Measurements from ENCODE around the gene KRT1.

The KRT1 gene

GRCh38 chr12:52710730-52711129, 30.5 kb upstream of the KRT1 start:
- no peak for TF ChIP-seq JUND (IDR thresholded peaks at IDR 0.05; ENCODE audit: low read depth)
- no peak for DNase-seq (ENCODE audit: low read depth in 1 of 2, low spot score in 1 of 2)
- in situ Hi-C loops (cut with HindIII; ENCODE audit: low pct_unique_long_range_greater_than_20kb, low sequenced_read_pairs): no loop called here

GRCh38 chr12:52708010-52708409, 27.8 kb upstream of the KRT1 start:
- no peak for DNase-seq (ENCODE audit: low read depth in 1 of 2, low spot score in 1 of 2)
- TF ChIP-seq JUND (IDR thresholded peaks at IDR 0.05; ENCODE audit: low read depth): no peak
- in situ Hi-C loops (cut with HindIII; ENCODE audit: low pct_unique_long_range_greater_than_20kb, low sequenced_read_pairs): no loop called here

GRCh38 chr12:52704464-52704863, 24.3 kb upstream of the KRT1 start:
- DNase-seq (ENCODE audit: low read depth in 1 of 2, low spot score in 1 of 2): no peak
- TF ChIP-seq JUND (IDR thresholded peaks at IDR 0.05; ENCODE audit: low read depth): no peak
- in situ Hi-C loops (cut with HindIII; ENCODE audit: low pct_unique_long_range_greater_than_20kb, low sequenced_read_pairs): no loop called here

- no peak for TF ChIP-seq JUND (IDR thresholded peaks at IDR 0.05; ENCODE audit: low read depth)
- in situ Hi-C loops (cut with HindIII; ENCODE audit: low pct_unique_long_range_greater_than_20kb, low sequenced_read_pairs): no loop called here
Measured at GRCh38 chr12:52703878-52704277, 23.7 kb upstream of the KRT1 start.

GRCh38 chr12:52703424-52703823, 23.2 kb upstream of the KRT1 start, which contains the start of gene KRT77:
KRT77 (minus strand) TSS chr12:52703524; CDS start chr12:52703434, 90 bp downstream.
- no peak for TF ChIP-seq JUND (IDR thresholded peaks at IDR 0.05; ENCODE audit: low read depth)
- in situ Hi-C loops (cut with HindIII; ENCODE audit: low pct_unique_long_range_greater_than_20kb, low sequenced_read_pairs): no loop called here
- DNase-seq (ENCODE audit: low read depth in 1 of 2, low spot score in 1 of 2): no peak

More at GRCh38 chr12:52703878-52704277, 23.7 kb upstream of the KRT1 start:
- no peak for DNase-seq (ENCODE audit: low read depth in 1 of 2, low spot score in 1 of 2)

GRCh38 chr12:52702338-52702737, 22.1 kb upstream of the KRT1 start:
- no peak for DNase-seq (ENCODE audit: low read depth in 1 of 2, low spot score in 1 of 2)

GRCh38 chr12:52701281-52701680, 21.1 kb upstream of the KRT1 start:
- no peak for DNase-seq (ENCODE audit: low read depth in 1 of 2, low spot score in 1 of 2)
- TF ChIP-seq JUND (IDR thresholded peaks at IDR 0.05; ENCODE audit: low read depth): no peak
- in situ Hi-C loops (cut with HindIII; ENCODE audit: low pct_unique_long_range_greater_than_20kb, low sequenced_read_pairs): no loop called here

More at GRCh38 chr12:52702338-52702737, 22.1 kb upstream of the KRT1 start:
- in situ Hi-C loops (cut with HindIII; ENCODE audit: low pct_unique_long_range_greater_than_20kb, low sequenced_read_pairs): no loop called here
- TF ChIP-seq JUND (IDR thresholded peaks at IDR 0.05; ENCODE audit: low read depth): no peak

- in situ Hi-C loops (cut with HindIII; ENCODE audit: low pct_unique_long_range_greater_than_20kb, low sequenced_read_pairs): no loop called here
- DNase-seq (ENCODE audit: low read depth in 1 of 2, low spot score in 1 of 2): no peak
- TF ChIP-seq JUND (IDR thresholded peaks at IDR 0.05; ENCODE audit: low read depth): no peak
Measured at GRCh38 chr12:52699960-52700359, 19.8 kb upstream of the KRT1 start.

- in situ Hi-C loops (cut with HindIII; ENCODE audit: low pct_unique_long_range_greater_than_20kb, low sequenced_read_pairs): no loop called here
- TF ChIP-seq JUND (IDR thresholded peaks at IDR 0.05; ENCODE audit: low read depth): no peak
- no peak for DNase-seq (ENCODE audit: low read depth in 1 of 2, low spot score in 1 of 2)
Measured at GRCh38 chr12:52699373-52699772, 19.2 kb upstream of the KRT1 start.

- in situ Hi-C loops (cut with HindIII; ENCODE audit: low pct_unique_long_range_greater_than_20kb, low sequenced_read_pairs): no loop called here
- DNase-seq (ENCODE audit: low read depth in 1 of 2, low spot score in 1 of 2): no peak
- TF ChIP-seq JUND (IDR thresholded peaks at IDR 0.05; ENCODE audit: low read depth): no peak
Measured at GRCh38 chr12:52698651-52699340, 18.6 kb upstream of the KRT1 start.

GRCh38 chr12:52697058-52697582, 16.9 kb upstream of the KRT1 start:
- DNase-seq (ENCODE audit: low read depth in 1 of 2, low spot score in 1 of 2): no peak
- no peak for TF ChIP-seq JUND (IDR thresholded peaks at IDR 0.05; ENCODE audit: low read depth)
- in situ Hi-C loops (cut with HindIII; ENCODE audit: low pct_unique_long_range_greater_than_20kb, low sequenced_read_pairs): no loop called here

GRCh38 chr12:52696588-52696987, 16.4 kb upstream of the KRT1 start:
- in situ Hi-C loops (cut with HindIII; ENCODE audit: low pct_unique_long_range_greater_than_20kb, low sequenced_read_pairs): no loop called here
- DNase-seq (ENCODE audit: low read depth in 1 of 2, low spot score in 1 of 2): no peak
- TF ChIP-seq JUND (IDR thresholded peaks at IDR 0.05; ENCODE audit: low read depth): no peak

- in situ Hi-C loops (cut with HindIII; ENCODE audit: low pct_unique_long_range_greater_than_20kb, low sequenced_read_pairs): no loop called here
- no peak for DNase-seq (ENCODE audit: low read depth in 1 of 2, low spot score in 1 of 2)
- TF ChIP-seq JUND (IDR thresholded peaks at IDR 0.05; ENCODE audit: low read depth): no peak
Measured at GRCh38 chr12:52695039-52695438, 14.8 kb upstream of the KRT1 start.

GRCh38 chr12:52694151-52694550, 13.9 kb upstream of the KRT1 start:
- no peak for TF ChIP-seq JUND (IDR thresholded peaks at IDR 0.05; ENCODE audit: low read depth)
- DNase-seq (ENCODE audit: low read depth in 1 of 2, low spot score in 1 of 2): no peak
- in situ Hi-C loops (cut with HindIII; ENCODE audit: low pct_unique_long_range_greater_than_20kb, low sequenced_read_pairs): no loop called here
